HG03280 (cell line): Measurements from ENCODE around the gene PARD3B.
A peak's percentile ranks its signal among the peaks of the same experiment; 100 is the strongest.

Experiments used
- ATAC-seq: cut with Tn5 transposase; IDR thresholded peaks from one replicate; pipeline ENCODE4 v1.9.1; 2021; ENCODE audit warnings: mild to moderate bottlenecking, moderate library complexity; ENCODE audit not compliant: unreplicated experiment

The PARD3B gene

GRCh38 chr2:205627085-205627484 is 1081.8 kb downstream of the PARD3B start:
- ATAC-seq: no peak

- no peak for ATAC-seq
These were observed 1083.1 kb downstream of the PARD3B start for GRCh38 chr2:205628422-205628821.

GRCh38 chr2:205629091-205629776 is 1084.0 kb downstream of the PARD3B start:
- ATAC-seq: no peak

GRCh38 chr2:205633994-205634393 is 1088.7 kb downstream of the PARD3B start:
- ATAC-seq: no peak

- no peak for ATAC-seq
These were observed 1091.5 kb downstream of the PARD3B start for GRCh38 chr2:205636549-205637319.

- ATAC-seq: no peak
These were observed 1092.0 kb downstream of the PARD3B start for GRCh38 chr2:205637320-205637602.

- ATAC-seq: no peak
These were observed 1092.7 kb downstream of the PARD3B start for GRCh38 chr2:205637779-205638503.

GRCh38 chr2:205640716-205641115 is 1095.4 kb downstream of the PARD3B start:
- no peak for ATAC-seq

- no peak for ATAC-seq
These were observed 1097.5 kb downstream of the PARD3B start for GRCh38 chr2:205642599-205643356.

- no peak for ATAC-seq
These were observed 1098.2 kb downstream of the PARD3B start for GRCh38 chr2:205643391-205643885.

GRCh38 chr2:205644018-205644417 is 1098.7 kb downstream of the PARD3B start:
- ATAC-seq: no peak

- peak; percentile 95 for ATAC-seq
These were observed 1101.4 kb downstream of the PARD3B start for GRCh38 chr2:205646680-205647079.

- ATAC-seq: no peak
These were observed 1105.2 kb downstream of the PARD3B start for GRCh38 chr2:205650450-205650849.

- no peak for ATAC-seq
These were observed 1105.7 kb downstream of the PARD3B start for GRCh38 chr2:205650931-205651330.

- ATAC-seq: no peak
These were observed 1106.4 kb downstream of the PARD3B start for GRCh38 chr2:205651719-205652118.

- no peak for ATAC-seq
These were observed 1109.8 kb downstream of the PARD3B start for GRCh38 chr2:205654878-205655605.

- ATAC-seq: no peak
These were observed 1110.6 kb downstream of the PARD3B start for GRCh38 chr2:205655779-205656456.

GRCh38 chr2:205656461-205656860 is 1111.2 kb downstream of the PARD3B start:
- ATAC-seq: no peak

GRCh38 chr2:205656941-205657340 is 1111.7 kb downstream of the PARD3B start:
- no peak for ATAC-seq

- no peak for ATAC-seq
These were observed 1112.3 kb downstream of the PARD3B start for GRCh38 chr2:205657579-205657978.
